T-helper 9 cell (primary cell): ENCODE data around the gene TXNDC16.
A peak's percentile ranks its signal among the peaks of the same experiment; 100 is the strongest.
"Not testable (repeated sequence)": the region's sequence is repeated elsewhere in the genome, so short reads cannot be mapped to it uniquely, and the experiment has no call there.

Experiments
- DNase-seq: peaks from one replicate; pipeline ENCODE4 v3.0.0-alpha.2; 2020
- total RNA-seq, 2 donors: gene quantifications; one replicate each; lab custom pipeline; 2026; lab: John Stamatoyannopoulos, UW

The TXNDC16 gene, protein sequence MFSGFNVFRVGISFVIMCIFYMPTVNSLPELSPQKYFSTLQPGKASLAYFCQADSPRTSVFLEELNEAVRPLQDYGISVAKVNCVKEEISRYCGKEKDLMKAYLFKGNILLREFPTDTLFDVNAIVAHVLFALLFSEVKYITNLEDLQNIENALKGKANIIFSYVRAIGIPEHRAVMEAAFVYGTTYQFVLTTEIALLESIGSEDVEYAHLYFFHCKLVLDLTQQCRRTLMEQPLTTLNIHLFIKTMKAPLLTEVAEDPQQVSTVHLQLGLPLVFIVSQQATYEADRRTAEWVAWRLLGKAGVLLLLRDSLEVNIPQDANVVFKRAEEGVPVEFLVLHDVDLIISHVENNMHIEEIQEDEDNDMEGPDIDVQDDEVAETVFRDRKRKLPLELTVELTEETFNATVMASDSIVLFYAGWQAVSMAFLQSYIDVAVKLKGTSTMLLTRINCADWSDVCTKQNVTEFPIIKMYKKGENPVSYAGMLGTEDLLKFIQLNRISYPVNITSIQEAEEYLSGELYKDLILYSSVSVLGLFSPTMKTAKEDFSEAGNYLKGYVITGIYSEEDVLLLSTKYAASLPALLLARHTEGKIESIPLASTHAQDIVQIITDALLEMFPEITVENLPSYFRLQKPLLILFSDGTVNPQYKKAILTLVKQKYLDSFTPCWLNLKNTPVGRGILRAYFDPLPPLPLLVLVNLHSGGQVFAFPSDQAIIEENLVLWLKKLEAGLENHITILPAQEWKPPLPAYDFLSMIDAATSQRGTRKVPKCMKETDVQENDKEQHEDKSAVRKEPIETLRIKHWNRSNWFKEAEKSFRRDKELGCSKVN
- total RNA-seq = 17.9 to 19.4 reads per million in 2 donors

GRCh38 chr14:52552063-52552988 is at the start of gene TXNDC16, which contains the start of gene GPR137C:
Gene TXNDC16, minus strand, starts transcription at chr14:52552505. Its CDS starts 8,948 bp downstream, at chr14:52543557.
Gene GPR137C, plus strand, starts transcription at chr14:52552836. Its CDS starts 312 bp downstream, at chr14:52553148.
- peak; percentile 99 for DNase-seq

- no peak for DNase-seq
Observed at GRCh38 chr14:52599974-52600373, 47.7 kb upstream of the TXNDC16 start.

DNA sequence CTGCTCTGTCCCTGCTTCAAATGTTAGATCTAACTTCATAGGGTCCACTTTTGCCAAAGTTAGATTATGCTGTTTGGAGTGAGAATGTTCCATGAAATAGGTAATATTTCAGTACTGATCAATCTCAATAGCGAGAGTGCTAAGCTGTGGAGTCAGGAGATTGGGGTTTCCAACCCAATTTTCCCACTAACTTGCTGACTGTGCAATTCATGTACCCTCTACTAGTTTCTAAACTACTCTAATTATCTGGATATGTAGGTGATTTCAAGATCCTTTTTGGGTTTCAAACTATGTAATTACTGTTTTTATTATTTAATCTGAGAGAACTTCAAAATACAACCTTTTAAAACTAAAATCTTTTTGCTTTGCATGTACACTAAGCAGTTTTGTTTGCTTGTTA is 46.3 kb upstream of the TXNDC16 start:
- DNase-seq = no peak

DNA sequence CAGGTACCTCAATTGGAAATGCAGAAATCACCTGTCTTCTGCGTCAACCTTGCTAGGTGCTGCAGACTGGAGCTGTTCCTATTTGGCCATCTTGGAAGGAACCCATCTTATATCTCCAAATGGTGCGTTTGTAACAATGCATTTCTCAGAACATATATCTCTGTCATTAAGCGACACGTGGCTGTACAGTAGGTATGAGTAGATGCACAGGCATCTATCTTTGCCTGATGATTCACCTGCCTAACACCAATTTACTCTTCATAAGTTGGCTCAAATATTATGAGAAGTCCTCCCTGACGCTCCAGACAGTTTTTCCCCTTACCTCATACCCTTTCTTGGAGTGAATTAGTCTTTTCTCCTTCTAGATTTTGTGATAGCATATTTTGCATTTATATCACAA is 44.6 kb upstream of the TXNDC16 start:
- DNase-seq = no peak

GRCh38 chr14:52596320-52596719 is 44.0 kb upstream of the TXNDC16 start:
- DNase-seq = no peak

DNA sequence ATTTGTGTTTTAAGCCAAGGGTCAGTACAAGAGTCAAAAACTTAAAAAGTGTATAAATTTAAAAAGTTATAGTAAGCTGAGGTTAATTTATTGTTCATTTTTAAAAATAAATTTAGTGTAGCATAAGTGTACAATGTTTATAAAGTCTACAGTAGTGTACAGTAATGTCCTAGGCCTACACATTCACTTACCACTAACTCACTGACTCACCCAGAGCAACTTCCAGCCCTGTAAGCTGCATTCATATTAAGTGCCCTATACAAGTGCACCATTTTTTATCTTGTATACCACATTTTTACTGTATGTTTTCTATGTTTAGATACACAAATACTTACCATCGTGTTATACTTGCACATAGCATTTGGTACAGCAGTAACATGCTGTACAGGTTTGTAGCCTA is 38.0 kb upstream of the TXNDC16 start:
- DNase-seq = no peak

GRCh38 chr14:52589646-52590045 is 37.3 kb upstream of the TXNDC16 start:
- no peak for DNase-seq

DNA sequence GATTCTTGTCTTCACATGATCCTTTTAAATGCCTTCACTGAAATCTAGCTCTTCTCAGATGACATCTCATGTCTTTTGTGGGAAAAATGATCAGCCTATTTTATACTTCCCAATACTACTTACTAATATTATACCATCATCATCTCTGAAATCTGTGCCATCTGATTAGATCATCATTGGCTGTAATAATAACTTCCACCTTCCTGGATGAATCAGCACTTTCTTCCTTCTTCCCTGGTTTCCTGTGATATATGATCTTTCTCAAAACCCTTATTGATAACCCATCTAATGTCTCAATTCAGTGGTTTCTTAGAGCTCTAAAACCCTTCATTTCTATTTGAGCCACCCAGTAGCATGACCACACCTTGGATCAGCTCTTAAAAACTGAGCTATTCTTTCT is 31.2 kb upstream of the TXNDC16 start:
- DNase-seq = no peak

DNA sequence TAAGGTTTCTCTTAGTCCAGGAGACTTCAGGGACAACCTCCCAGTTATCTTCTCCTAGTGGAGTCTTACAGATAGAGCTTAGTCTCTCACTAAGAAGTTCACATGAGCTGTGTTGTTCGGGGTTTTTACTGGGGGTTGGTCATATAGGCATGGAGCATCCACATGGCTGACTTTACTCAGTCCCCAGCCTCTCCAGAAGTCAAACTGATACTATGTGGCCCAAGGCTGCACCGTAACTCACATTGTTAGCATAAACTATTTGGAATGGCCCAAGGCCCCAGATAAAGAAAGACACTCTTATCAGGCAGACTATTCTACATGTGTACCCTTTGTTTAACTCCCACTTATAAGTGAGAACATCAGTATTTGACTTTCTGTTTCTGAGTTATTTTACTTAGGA is 23.6 kb upstream of the TXNDC16 start:
- DNase-seq = no peak

- DNase-seq = not testable (repeated sequence)
Observed at GRCh38 chr14:52568454-52568853, 16.1 kb upstream of the TXNDC16 start.

GRCh38 chr14:52563120-52563519 is 10.8 kb upstream of the TXNDC16 start:
- DNase-seq = no peak

GRCh38 chr14:52558688-52559087 is 6.4 kb upstream of the TXNDC16 start:
- no peak for DNase-seq

DNA sequence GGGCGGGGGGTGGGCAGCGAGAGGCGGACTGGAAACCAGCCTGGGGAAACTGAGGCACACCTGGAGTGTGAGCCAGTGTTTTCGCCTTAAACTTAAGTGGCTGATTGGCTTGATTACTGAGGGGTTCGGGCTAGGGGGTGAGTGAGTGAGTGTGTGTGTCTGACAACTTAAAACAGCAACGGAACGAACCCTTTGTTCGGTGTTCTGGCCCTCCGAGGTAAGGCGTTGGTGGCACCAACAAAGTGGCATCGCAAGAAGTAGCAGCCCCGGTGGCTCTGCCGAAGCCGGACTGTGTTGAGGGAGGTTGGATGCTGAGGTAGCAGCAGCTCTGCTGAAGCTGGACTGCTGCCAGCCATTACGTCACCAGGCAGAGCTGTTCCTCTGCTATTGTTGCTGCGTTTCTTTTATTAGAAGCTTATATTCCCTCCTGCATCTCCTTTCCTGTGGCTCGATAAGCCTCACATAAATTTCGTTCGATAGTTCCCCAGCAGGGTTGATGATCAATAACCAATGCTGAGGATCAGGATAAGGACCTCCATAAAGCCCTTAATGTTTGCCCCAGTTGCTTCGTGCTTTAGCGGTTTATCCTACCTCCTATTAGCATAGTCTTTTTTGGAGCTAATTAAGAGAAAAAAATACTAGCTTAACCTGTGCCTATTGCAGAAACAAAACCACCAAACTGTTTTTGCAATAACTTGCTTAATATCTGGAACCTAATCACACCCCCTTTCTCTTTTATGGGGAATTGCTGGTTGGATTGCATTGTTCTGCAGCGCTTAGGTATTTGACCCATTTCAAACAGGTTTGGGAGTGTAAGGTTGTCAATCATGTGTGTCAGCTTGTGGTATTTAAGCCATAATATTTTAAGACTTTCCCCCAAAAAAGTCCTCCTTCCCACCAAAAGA is 1.6 kb upstream of the TXNDC16 start:
- DNase-seq = peak; percentile 84

DNA sequence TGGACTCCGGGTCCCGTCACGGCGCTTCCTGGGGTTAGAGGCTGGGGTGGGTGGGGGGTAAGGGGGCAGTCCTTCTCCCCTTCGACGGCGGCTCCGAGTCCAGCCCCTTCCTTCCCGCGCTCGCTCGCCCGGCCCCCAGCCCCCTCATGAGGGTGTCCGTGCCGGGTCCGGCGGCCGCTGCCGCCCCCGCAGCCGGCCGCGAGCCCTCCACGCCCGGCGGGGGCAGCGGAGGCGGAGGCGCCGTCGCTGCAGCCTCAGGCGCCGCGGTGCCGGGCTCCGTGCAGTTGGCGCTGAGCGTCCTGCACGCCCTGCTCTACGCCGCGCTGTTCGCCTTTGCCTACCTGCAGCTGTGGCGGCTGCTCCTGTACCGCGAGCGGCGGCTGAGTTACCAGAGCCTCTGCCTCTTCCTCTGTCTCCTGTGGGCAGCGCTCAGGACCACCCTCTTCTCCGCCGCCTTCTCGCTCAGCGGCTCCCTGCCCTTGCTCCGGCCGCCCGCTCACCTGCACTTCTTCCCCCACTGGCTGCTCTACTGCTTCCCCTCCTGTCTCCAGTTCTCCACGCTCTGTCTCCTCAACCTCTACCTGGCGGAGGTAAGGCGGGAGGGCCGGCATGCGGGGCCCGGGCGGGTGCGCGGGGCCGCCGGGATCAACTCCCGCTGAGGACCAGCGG is 831 bp upstream of the TXNDC16 start:
- DNase-seq = peak; percentile 31

GRCh38 chr14:52551696-52552062 is 626 bp downstream of the TXNDC16 start:
- no peak for DNase-seq

- DNase-seq = no peak
Observed at GRCh38 chr14:52551205-52551604, 1.1 kb downstream of the TXNDC16 start.

- no peak for DNase-seq
Observed at GRCh38 chr14:52550661-52551060, 1.6 kb downstream of the TXNDC16 start.

GRCh38 chr14:52547526-52547925 is 4.8 kb downstream of the TXNDC16 start:
- DNase-seq = no peak

GRCh38 chr14:52547027-52547426 is 5.3 kb downstream of the TXNDC16 start:
- DNase-seq = no peak

DNA sequence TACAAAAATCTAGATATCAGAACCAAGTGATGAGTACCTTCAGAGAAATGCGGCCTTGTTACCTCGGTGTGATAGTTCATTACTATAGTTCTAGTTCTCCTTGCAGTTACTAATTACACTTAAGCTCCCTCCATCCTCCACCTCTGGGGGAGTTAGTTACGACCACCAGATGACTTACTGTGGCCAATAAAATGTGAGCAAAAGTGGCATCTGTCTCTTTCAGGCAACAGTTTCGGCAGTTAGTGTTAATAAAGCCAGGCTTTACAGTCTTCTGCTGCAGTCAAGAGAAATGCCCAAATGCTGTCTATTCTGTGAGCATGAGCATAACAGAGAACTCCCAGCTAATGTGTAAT is 6.0 kb downstream of the TXNDC16 start:
- no peak for DNase-seq
